ENCODE data around the gene AMMECR1L.
"Not testable (repeated sequence)": the region's sequence is repeated elsewhere in the genome, so short reads cannot be mapped to it uniquely, and the experiment has no call there.

Gene AMMECR1L

GRCh38 chr2:127847931-127848330 lies 37.8 kb downstream of the AMMECR1L start:
- no peaks in the 10 kb centered on the region for H3K27me3 ChIP-seq (ENCODE audit: control insufficient read depth in 5 of 5, insufficient read depth in 4 of 5, low read length in 5 of 5)
- no peak overlapping the region for H3K4me3 ChIP-seq (ENCODE audit: low read depth in 1 of 5, low read length in 5 of 5)
- no peaks in the 10 kb centered on the region for H3K9me3 ChIP-seq (ENCODE audit: control insufficient read depth in 5 of 5, low read length in 5 of 5)
- H3K27ac ChIP-seq (ENCODE audit: low read depth, low read length) = no peak overlapping the region
- no peaks in the 10 kb centered on the region for H3K4me1 ChIP-seq (ENCODE audit: control insufficient read depth in 5 of 5, insufficient read depth in 5 of 5, low read length in 5 of 5)
- peaks cover 3 to 58% (median 40%) of the 10 kb centered on the region in 5 donors for H3K36me3 ChIP-seq (ENCODE audit: control insufficient read depth in 5 of 5, insufficient read depth in 5 of 5, low read length in 5 of 5)
- H3K9ac ChIP-seq (ENCODE audit: low read length in 5 of 5) = no peak overlapping the region

GRCh38 chr2:127844973-127845372 lies 40.8 kb downstream of the AMMECR1L start:
- peaks cover 3 to 40% (median 30%) of the 10 kb centered on the region in 5 donors for H3K36me3 ChIP-seq (ENCODE audit: control insufficient read depth in 5 of 5, insufficient read depth in 5 of 5, low read length in 5 of 5)
- H3K4me3 ChIP-seq (ENCODE audit: low read depth in 1 of 5, low read length in 5 of 5) = no peak overlapping the region
- H3K9ac ChIP-seq (ENCODE audit: low read length in 5 of 5) = no peak overlapping the region
- H3K4me1 ChIP-seq (ENCODE audit: control insufficient read depth in 5 of 5, insufficient read depth in 5 of 5, low read length in 5 of 5) = no peaks in the 10 kb centered on the region
- no peak overlapping the region for H3K27ac ChIP-seq (ENCODE audit: low read depth, low read length)
- H3K9me3 ChIP-seq (ENCODE audit: control insufficient read depth in 5 of 5, low read length in 5 of 5) = no peaks in the 10 kb centered on the region
- no peaks in the 10 kb centered on the region for H3K27me3 ChIP-seq (ENCODE audit: control insufficient read depth in 5 of 5, insufficient read depth in 4 of 5, low read length in 5 of 5)

GRCh38 chr2:127843677-127844076 lies 42.1 kb downstream of the AMMECR1L start:
- Histone ChIP-seq H3K36me3 (ENCODE audit: control insufficient read depth in 5 of 5, insufficient read depth in 5 of 5, low read length in 5 of 5) (peaks cover 3 to 31% (median 20%) of the 10 kb centered on the region in 5 donors), H3K9ac (ENCODE audit: low read length in 5 of 5) (no peak overlapping the region), H3K27ac (ENCODE audit: low read depth, low read length) (no peak overlapping the region), H3K9me3 (ENCODE audit: control insufficient read depth in 5 of 5, low read length in 5 of 5) (no peaks in the 10 kb centered on the region), H3K27me3 (ENCODE audit: control insufficient read depth in 5 of 5, insufficient read depth in 4 of 5, low read length in 5 of 5) (no peaks in the 10 kb centered on the region), H3K4me1 (ENCODE audit: control insufficient read depth in 5 of 5, insufficient read depth in 5 of 5, low read length in 5 of 5) (no peaks in the 10 kb centered on the region), H3K4me3 (ENCODE audit: low read depth in 1 of 5, low read length in 5 of 5) (no peak overlapping the region)

GRCh38 chr2:127841466-127842178 lies 44.1 kb downstream of the AMMECR1L start:
- Histone ChIP-seq H3K4me1 (ENCODE audit: control insufficient read depth in 5 of 5, insufficient read depth in 5 of 5, low read length in 5 of 5) (no peaks in the 10 kb centered on the region), H3K9ac (ENCODE audit: low read length in 5 of 5) (no peak overlapping the region), H3K27me3 (ENCODE audit: control insufficient read depth in 5 of 5, insufficient read depth in 4 of 5, low read length in 5 of 5) (no peaks in the 10 kb centered on the region), H3K9me3 (ENCODE audit: control insufficient read depth in 5 of 5, low read length in 5 of 5) (no peaks in the 10 kb centered on the region), H3K4me3 (ENCODE audit: low read depth in 1 of 5, low read length in 5 of 5) (no peak overlapping the region), H3K36me3 (ENCODE audit: control insufficient read depth in 5 of 5, insufficient read depth in 5 of 5, low read length in 5 of 5) (peaks cover 3 to 16% (median 5%) of the 10 kb centered on the region in 5 donors), H3K27ac (ENCODE audit: low read depth, low read length) (no peak overlapping the region)

- Histone ChIP-seq H3K9ac (ENCODE audit: low read length in 5 of 5) (no peak overlapping the region), H3K4me1 (ENCODE audit: control insufficient read depth in 5 of 5, insufficient read depth in 5 of 5, low read length in 5 of 5) (no peaks in the 10 kb centered on the region), H3K27me3 (ENCODE audit: control insufficient read depth in 5 of 5, insufficient read depth in 4 of 5, low read length in 5 of 5) (no peaks in the 10 kb centered on the region), H3K4me3 (ENCODE audit: low read depth in 1 of 5, low read length in 5 of 5) (no peak overlapping the region), H3K9me3 (ENCODE audit: control insufficient read depth in 5 of 5, low read length in 5 of 5) (no peaks in the 10 kb centered on the region), H3K27ac (ENCODE audit: low read depth, low read length) (no peak overlapping the region), H3K36me3 (ENCODE audit: control insufficient read depth in 5 of 5, insufficient read depth in 5 of 5, low read length in 5 of 5) (peaks cover 0 to 9% (median 0%) of the 10 kb centered on the region in 5 donors)
Observed at GRCh38 chr2:127840893-127841292, 44.9 kb downstream of the AMMECR1L start.

- no peaks in the 10 kb centered on the region for H3K9me3 ChIP-seq (ENCODE audit: control insufficient read depth in 5 of 5, low read length in 5 of 5)
- no peaks in the 10 kb centered on the region for H3K4me1 ChIP-seq (ENCODE audit: control insufficient read depth in 5 of 5, insufficient read depth in 5 of 5, low read length in 5 of 5)
- no peaks in the 10 kb centered on the region for H3K36me3 ChIP-seq (ENCODE audit: control insufficient read depth in 5 of 5, insufficient read depth in 5 of 5, low read length in 5 of 5)
- no peaks in the 10 kb centered on the region for H3K27me3 ChIP-seq (ENCODE audit: control insufficient read depth in 5 of 5, insufficient read depth in 4 of 5, low read length in 5 of 5)
- H3K27ac ChIP-seq (ENCODE audit: low read depth, low read length) = no peak overlapping the region
- no peak overlapping the region for H3K9ac ChIP-seq (ENCODE audit: low read length in 5 of 5)
- no peak overlapping the region for H3K4me3 ChIP-seq (ENCODE audit: low read depth in 1 of 5, low read length in 5 of 5)
Observed at GRCh38 chr2:127834951-127835350, 50.8 kb downstream of the AMMECR1L start.

- Histone ChIP-seq H3K9ac (ENCODE audit: low read length in 5 of 5) (no peak overlapping the region), H3K9me3 (ENCODE audit: control insufficient read depth in 5 of 5, low read length in 5 of 5) (no peaks in the 10 kb centered on the region), H3K4me3 (ENCODE audit: low read depth in 1 of 5, low read length in 5 of 5) (no peak overlapping the region), H3K36me3 (ENCODE audit: control insufficient read depth in 5 of 5, insufficient read depth in 5 of 5, low read length in 5 of 5) (no peaks in the 10 kb centered on the region), H3K4me1 (ENCODE audit: control insufficient read depth in 5 of 5, insufficient read depth in 5 of 5, low read length in 5 of 5) (peaks cover 0 to 2% (median 0%) of the 10 kb centered on the region in 5 donors), H3K27me3 (ENCODE audit: control insufficient read depth in 5 of 5, insufficient read depth in 4 of 5, low read length in 5 of 5) (no peaks in the 10 kb centered on the region), H3K27ac (ENCODE audit: low read depth, low read length) (no peak overlapping the region)
Observed at GRCh38 chr2:127829845-127830246, 55.9 kb downstream of the AMMECR1L start.

GRCh38 chr2:127826708-127827107 lies 59.0 kb downstream of the AMMECR1L start:
- H3K27me3 ChIP-seq (ENCODE audit: control insufficient read depth in 5 of 5, insufficient read depth in 4 of 5, low read length in 5 of 5); H3K9me3 ChIP-seq (ENCODE audit: control insufficient read depth in 5 of 5, low read length in 5 of 5); H3K4me1 ChIP-seq (ENCODE audit: control insufficient read depth in 5 of 5, insufficient read depth in 5 of 5, low read length in 5 of 5); H3K4me3 ChIP-seq (ENCODE audit: low read depth in 1 of 5, low read length in 5 of 5); H3K36me3 ChIP-seq (ENCODE audit: control insufficient read depth in 5 of 5, insufficient read depth in 5 of 5, low read length in 5 of 5); H3K27ac ChIP-seq (ENCODE audit: low read depth, low read length); H3K9ac ChIP-seq (ENCODE audit: low read length in 5 of 5): not testable (repeated sequence)

GRCh38 chr2:127826047-127826446 lies 59.7 kb downstream of the AMMECR1L start:
- H3K9ac ChIP-seq (ENCODE audit: low read length in 5 of 5) = no peak overlapping the region
- H3K4me3 ChIP-seq (ENCODE audit: low read depth in 1 of 5, low read length in 5 of 5) = no peak overlapping the region
- no peaks in the 10 kb centered on the region for H3K36me3 ChIP-seq (ENCODE audit: control insufficient read depth in 5 of 5, insufficient read depth in 5 of 5, low read length in 5 of 5)
- H3K27ac ChIP-seq (ENCODE audit: low read depth, low read length) = no peak overlapping the region
- H3K4me1 ChIP-seq (ENCODE audit: control insufficient read depth in 5 of 5, insufficient read depth in 5 of 5, low read length in 5 of 5) = peaks cover 0 to 2% (median 0%) of the 10 kb centered on the region in 5 donors
- peaks cover 0 to 5% (median 4%) of the 10 kb centered on the region in 5 donors for H3K9me3 ChIP-seq (ENCODE audit: control insufficient read depth in 5 of 5, low read length in 5 of 5)
- H3K27me3 ChIP-seq (ENCODE audit: control insufficient read depth in 5 of 5, insufficient read depth in 4 of 5, low read length in 5 of 5) = no peaks in the 10 kb centered on the region

GRCh38 chr2:127820080-127820668 lies 65.6 kb downstream of the AMMECR1L start:
- Histone ChIP-seq H3K9me3 (ENCODE audit: control insufficient read depth in 5 of 5, low read length in 5 of 5) (peaks cover 9 to 23% (median 19%) of the 10 kb centered on the region in 5 donors), H3K27me3 (ENCODE audit: control insufficient read depth in 5 of 5, insufficient read depth in 4 of 5, low read length in 5 of 5) (no peaks in the 10 kb centered on the region), H3K4me1 (ENCODE audit: control insufficient read depth in 5 of 5, insufficient read depth in 5 of 5, low read length in 5 of 5) (no peaks in the 10 kb centered on the region), H3K4me3 (ENCODE audit: low read depth in 1 of 5, low read length in 5 of 5) (no peak overlapping the region), H3K9ac (ENCODE audit: low read length in 5 of 5) (no peak overlapping the region), H3K36me3 (ENCODE audit: control insufficient read depth in 5 of 5, insufficient read depth in 5 of 5, low read length in 5 of 5) (no peaks in the 10 kb centered on the region), H3K27ac (ENCODE audit: low read depth, low read length) (no peak overlapping the region)

Data from subcutaneous abdominal adipose tissue (tissue), 5 donors.